Esophagus muscularis mucosa (tissue), 4 donors: ENCODE data around the gene TRABD2B.
A peak's percentile ranks its signal among the peaks of the same experiment; 100 is the strongest.

Experiments
- EP300 ChIP-seq: sonication (generic); formaldehyde crosslinking; IDR thresholded peaks from one replicate; pipeline ENCODE4 v1.6.1; 2017; ENCODE audit warnings: antibody characterized with exemption
- POLR2AphosphoS5 ChIP-seq, 2 donors: sonication (generic); formaldehyde crosslinking; IDR thresholded peaks; one replicate each; pipeline ENCODE4 v1.6.1; 2017; ENCODE audit warnings: antibody characterized with exemption in 2 of 2
- TF ChIP-seq, protein P1 (sequence below), 3 experiments: fragments of 200-600 bp in 2 of 3; fragments of 450-650 bp in 1 of 3; sonication (generic) in 2 of 3; IDR thresholded peaks; one replicate each; pipeline ENCODE4 v1.5.1; 2017 to 2019; ENCODE audit warnings: antibody characterized with exemption in 3 of 3, mild to moderate bottlenecking in 2 of 3, moderate library complexity in 1 of 3

DNA sequence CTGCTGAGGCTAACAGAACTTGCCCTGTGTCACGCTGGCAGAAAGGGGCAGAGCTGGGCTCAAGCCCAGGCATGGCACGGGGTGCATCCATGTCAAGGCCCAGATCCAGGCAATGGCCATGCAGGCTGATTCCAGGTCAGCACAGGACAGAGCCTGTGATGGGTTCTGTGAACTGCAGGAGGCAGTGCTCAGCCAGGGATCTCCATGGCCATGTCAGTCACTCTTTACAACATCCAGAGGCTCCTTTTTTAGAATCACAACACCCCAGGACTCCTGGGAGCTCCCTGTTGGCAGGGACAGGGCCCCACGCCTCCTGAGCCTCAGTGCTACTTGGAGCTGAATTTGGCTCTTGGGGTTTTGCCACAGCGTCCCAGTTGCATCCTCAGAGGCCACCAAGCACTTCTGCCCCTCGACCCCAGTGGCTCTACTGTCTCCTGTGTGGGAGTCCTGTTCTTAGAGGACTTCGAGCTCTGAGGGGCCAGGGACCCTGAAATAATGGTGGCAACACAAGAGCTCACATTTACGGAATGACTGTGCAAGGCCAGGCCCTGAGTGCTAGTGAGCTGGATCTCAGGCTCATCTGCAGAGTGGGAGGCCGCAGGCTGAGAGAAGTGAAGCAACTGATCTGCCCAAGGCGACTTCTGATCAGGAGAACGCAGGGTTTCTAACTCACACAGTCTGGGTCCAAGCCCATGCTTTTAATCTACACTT is 211.5 kb downstream of the TRABD2B start:
- TF ChIP-seq EP300 (no peak), POLR2AphosphoS5 (IDR thresholded peaks at IDR 0.05) (no peak)
- TF ChIP-seq, protein P1, sequence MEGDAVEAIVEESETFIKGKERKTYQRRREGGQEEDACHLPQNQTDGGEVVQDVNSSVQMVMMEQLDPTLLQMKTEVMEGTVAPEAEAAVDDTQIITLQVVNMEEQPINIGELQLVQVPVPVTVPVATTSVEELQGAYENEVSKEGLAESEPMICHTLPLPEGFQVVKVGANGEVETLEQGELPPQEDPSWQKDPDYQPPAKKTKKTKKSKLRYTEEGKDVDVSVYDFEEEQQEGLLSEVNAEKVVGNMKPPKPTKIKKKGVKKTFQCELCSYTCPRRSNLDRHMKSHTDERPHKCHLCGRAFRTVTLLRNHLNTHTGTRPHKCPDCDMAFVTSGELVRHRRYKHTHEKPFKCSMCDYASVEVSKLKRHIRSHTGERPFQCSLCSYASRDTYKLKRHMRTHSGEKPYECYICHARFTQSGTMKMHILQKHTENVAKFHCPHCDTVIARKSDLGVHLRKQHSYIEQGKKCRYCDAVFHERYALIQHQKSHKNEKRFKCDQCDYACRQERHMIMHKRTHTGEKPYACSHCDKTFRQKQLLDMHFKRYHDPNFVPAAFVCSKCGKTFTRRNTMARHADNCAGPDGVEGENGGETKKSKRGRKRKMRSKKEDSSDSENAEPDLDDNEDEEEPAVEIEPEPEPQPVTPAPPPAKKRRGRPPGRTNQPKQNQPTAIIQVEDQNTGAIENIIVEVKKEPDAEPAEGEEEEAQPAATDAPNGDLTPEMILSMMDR (IDR thresholded peaks at IDR 0.05), result peak in 1 of 3 experiments; percentile 38
